Esophagus muscularis mucosa (tissue), 4 donors: ENCODE data around the gene SOWAHD.
"Not testable (repeated sequence)": the region's sequence is repeated elsewhere in the genome, so short reads cannot be mapped to it uniquely, and the experiment has no call there.

Source experiments
- CTCF ChIP-seq, 3 experiments: fragments of 200-600 bp in 2 of 3; fragments of 450-650 bp in 1 of 3; sonication (generic) in 2 of 3; IDR thresholded peaks; one replicate each; pipeline ENCODE4 v1.5.1; 2017 to 2019; ENCODE audit warnings: antibody characterized with exemption in 3 of 3, mild to moderate bottlenecking in 2 of 3, moderate library complexity in 1 of 3
- EP300 ChIP-seq: sonication (generic); formaldehyde crosslinking; IDR thresholded peaks from one replicate; pipeline ENCODE4 v1.6.1; 2017; ENCODE audit warnings: antibody characterized with exemption
- POLR2A ChIP-seq: fragments of 450-650 bp; IDR thresholded peaks from one replicate; pipeline ENCODE4 v1.6.1; 2017; ENCODE audit warnings: antibody characterized with exemption, moderate library complexity, mild to moderate bottlenecking, low read depth

- TF ChIP-seq CTCF (IDR thresholded peaks at IDR 0.05); POLR2A; EP300: not testable (repeated sequence)
Observed at GRCh38 chrX:119808461-119808860, 50.1 kb downstream of the SOWAHD start.
